Mesothelial cell of epicardium (in vitro differentiated cells): ENCODE measurements around the gene SH3RF2. TPM values are rescaled to one million over a fixed set of nuclear protein-coding genes. Genes with fewer than 3 reads are reported as not detected.
"Not testable (repeated sequence)": the region's sequence is repeated elsewhere in the genome, so short reads cannot be mapped to it uniquely, and the experiment has no call there.

ENCODE experiments used
- DNase-seq, 2 experiments: peaks; one replicate each; pipeline ENCODE4 v3.0.0; 2021; ENCODE audit warnings: low spot score in 2 of 2; ENCODE audit not compliant: unreplicated experiment in 2 of 2
- H3K27ac Mint-ChIP-seq: 2 replicates; pipeline ENCODE4 v1.8.0; 2021; ENCODE audit warnings: mixed read lengths
- H3K27me3 Mint-ChIP-seq: 2 replicates; pipeline ENCODE4 v1.8.0; 2021; ENCODE audit warnings: low read depth, mixed read lengths
- H3K36me3 Mint-ChIP-seq: 2 replicates; pipeline ENCODE4 v1.8.0; 2021; ENCODE audit warnings: mixed read lengths
- H3K4me1 Mint-ChIP-seq: 2 replicates; pipeline ENCODE4 v1.8.0; 2021; ENCODE audit warnings: mixed read lengths
- H3K4me3 Mint-ChIP-seq: 2 replicates; pipeline ENCODE4 v1.8.0; 2021; ENCODE audit warnings: mild to moderate bottlenecking, moderate library complexity, mixed read lengths
- H3K9me3 Mint-ChIP-seq: 2 replicates; pipeline ENCODE4 v1.8.0; 2021; ENCODE audit warnings: mixed read lengths
- CTCF ChIP-seq: fragments of 200-600 bp; sonication (generic); IDR thresholded peaks from one replicate; pipeline ENCODE4 v1.5.0; 2021; ENCODE audit warnings: antibody characterized with exemption; ENCODE audit not compliant: unreplicated experiment
- total RNA-seq: library from RNA; stranded (reverse); gene quantifications from 3 replicates; pipeline ENCODE4 v1.2.1, GENCODE V29; 2021

The SH3RF2 gene
- total RNA-seq, 1 donor from 2014 or later = 3.2 TPM

GRCh38 chr5:146103594-146103993 lies 167.2 kb downstream of the SH3RF2 start:
- Mint-ChIP-seq H3K4me1 (no peaks in the 10 kb centered on the region), H3K9me3 (no peaks in the 10 kb centered on the region), H3K4me3 (no peak overlapping the region), H3K27ac (no peak overlapping the region), H3K27me3 (no peaks in the 10 kb centered on the region), H3K36me3 (peaks cover 11% of the 10 kb centered on the region)
- TF ChIP-seq CTCF = no peak
- DNase-seq = no peak

GRCh38 chr5:146105477-146105876 lies 169.1 kb downstream of the SH3RF2 start, which contains the start of gene PLAC8L1:
Gene PLAC8L1 (minus strand): TSS chr5:146105577. CDS start chr5:146104311, 1,266 bp downstream.
- Mint-ChIP-seq H3K27ac (no peak within 1 kb of the TSS), H3K27me3 (no peaks in the 10 kb centered on the region), H3K36me3 (peaks cover 8% of the 10 kb centered on the region), H3K4me3 (no peak within 1 kb of the TSS), H3K4me1 (no peaks in the 10 kb centered on the region), H3K9me3 (no peaks in the 10 kb centered on the region)
- DNase-seq = no peak
- no peak for TF ChIP-seq CTCF

- Mint-ChIP-seq H3K9me3 (no peaks in the 10 kb centered on the region), H3K4me1 (peaks cover 3% of the 10 kb centered on the region), H3K4me3 (no peak overlapping the region), H3K36me3 (peaks cover 12% of the 10 kb centered on the region), H3K27ac (no peak overlapping the region), H3K27me3 (no peaks in the 10 kb centered on the region)
- DNase-seq = no peak
- TF ChIP-seq CTCF = no peak
Measured at GRCh38 chr5:146107901-146108300, 171.5 kb downstream of the SH3RF2 start.

- H3K36me3 Mint-ChIP-seq = peaks cover 14% of the 10 kb centered on the region
- not testable (repeated sequence) for H3K4me3 Mint-ChIP-seq, H3K9me3 Mint-ChIP-seq, H3K4me1 Mint-ChIP-seq, H3K27me3 Mint-ChIP-seq, DNase-seq, H3K27ac Mint-ChIP-seq
Measured at GRCh38 chr5:146108870-146109269, 172.5 kb downstream of the SH3RF2 start.

- peaks cover 15% of the 10 kb centered on the region for H3K36me3 Mint-ChIP-seq
- H3K4me1 Mint-ChIP-seq = peaks cover 3% of the 10 kb centered on the region
- no peak for DNase-seq
- H3K27me3 Mint-ChIP-seq = no peaks in the 10 kb centered on the region
- no peaks in the 10 kb centered on the region for H3K9me3 Mint-ChIP-seq
- no peak for TF ChIP-seq CTCF
- no peak overlapping the region for H3K27ac Mint-ChIP-seq
- H3K4me3 Mint-ChIP-seq = no peak overlapping the region
Measured at GRCh38 chr5:146109379-146109778, 173.0 kb downstream of the SH3RF2 start.

- no peak for DNase-seq
- peaks cover 9% of the 10 kb centered on the region for H3K36me3 Mint-ChIP-seq
- H3K9me3 Mint-ChIP-seq = no peaks in the 10 kb centered on the region
- H3K27ac Mint-ChIP-seq = no peak overlapping the region
- TF ChIP-seq CTCF = no peak
- H3K27me3 Mint-ChIP-seq = no peaks in the 10 kb centered on the region
- peaks cover 8% of the 10 kb centered on the region for H3K4me1 Mint-ChIP-seq
- H3K4me3 Mint-ChIP-seq = no peak overlapping the region
Measured at GRCh38 chr5:146111409-146111808, 175.0 kb downstream of the SH3RF2 start.
